Anterior cingulate cortex (tissue), 58 donors: ENCODE measurements around the gene FOXL2NB.
"Not testable (repeated sequence)": the region's sequence is repeated elsewhere in the genome, so short reads cannot be mapped to it uniquely, and the experiment has no call there.

Experiments used
- DNase-seq, 58 donors: peaks; one replicate each; lab custom pipeline; 2025; lab: John Stamatoyannopoulos, UW

The FOXL2NB gene

DNA sequence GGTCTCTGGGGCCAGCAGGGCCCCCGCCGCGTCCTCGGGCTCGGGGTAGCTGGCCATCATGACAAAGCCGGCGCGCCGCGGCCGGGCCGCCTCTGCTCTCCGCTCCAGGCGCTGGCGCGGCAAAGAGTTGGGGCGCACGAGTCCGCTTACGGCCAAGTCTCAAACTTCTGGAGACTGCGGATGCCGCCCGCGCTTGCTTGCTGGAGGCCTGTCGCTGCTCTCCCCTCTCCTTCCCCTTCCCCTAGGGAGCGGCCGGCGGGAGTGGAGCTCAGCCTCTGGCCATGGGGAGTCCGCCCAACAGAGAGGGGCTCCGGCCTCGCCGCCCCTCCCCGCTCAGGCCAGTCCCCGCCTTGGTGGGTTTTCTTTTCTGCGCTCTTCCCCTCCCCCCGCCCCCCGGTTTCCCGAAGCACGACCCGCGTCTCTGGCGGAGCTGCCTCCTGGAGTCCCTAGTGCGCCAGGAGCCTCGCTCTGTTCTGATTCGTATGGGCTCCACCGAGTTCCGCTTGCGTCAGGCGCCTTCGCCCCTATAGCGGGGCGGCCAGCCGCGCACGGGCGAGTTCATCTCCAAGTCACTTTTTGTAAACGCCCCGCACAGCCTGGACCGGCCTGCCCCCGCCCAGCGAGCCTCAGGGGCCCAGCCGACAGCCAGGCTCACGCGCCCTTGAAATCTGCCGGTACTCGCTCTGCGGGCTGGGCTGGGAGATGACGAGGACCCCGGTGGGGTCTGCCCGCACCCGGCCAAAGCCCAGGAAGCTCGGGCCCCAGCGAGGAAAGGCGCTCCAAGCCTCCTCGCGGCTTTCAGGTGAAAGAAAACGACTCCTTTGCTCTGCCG, at the start of gene FOXL2NB, which contains the start of gene FOXL2:
TSS of gene FOXL2NB (plus strand) at position 555 of the 832 bp plus-strand sequence. CDS start at position 703, 148 bp downstream.
TSS of gene FOXL2 (minus strand) at position 475 of the 832 bp plus-strand sequence. CDS start at position 60, 415 bp downstream.
- DNase-seq = no peak

DNA sequence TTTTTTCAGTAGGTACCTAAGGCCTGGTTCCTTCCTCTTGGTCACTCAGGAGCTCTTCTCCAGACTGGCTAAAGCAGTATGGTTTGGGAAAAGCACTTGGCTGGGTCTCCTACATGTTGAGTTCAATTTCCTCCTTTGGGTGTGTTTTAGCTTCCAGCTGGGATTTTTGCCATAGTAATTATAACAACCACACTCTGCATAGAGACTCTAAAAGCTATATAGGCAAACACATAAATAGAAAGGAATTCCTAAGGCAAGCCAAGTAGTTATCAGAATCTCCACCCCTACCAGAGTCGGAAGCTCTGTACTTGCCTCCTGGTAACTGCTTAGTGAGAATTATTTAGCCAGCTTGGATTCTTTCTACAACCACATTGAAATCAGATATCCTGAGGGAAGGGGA, 48.7 kb upstream of the FOXL2NB start:
- peak in 1 of 58 donors; percentile 1 for DNase-seq

DNA sequence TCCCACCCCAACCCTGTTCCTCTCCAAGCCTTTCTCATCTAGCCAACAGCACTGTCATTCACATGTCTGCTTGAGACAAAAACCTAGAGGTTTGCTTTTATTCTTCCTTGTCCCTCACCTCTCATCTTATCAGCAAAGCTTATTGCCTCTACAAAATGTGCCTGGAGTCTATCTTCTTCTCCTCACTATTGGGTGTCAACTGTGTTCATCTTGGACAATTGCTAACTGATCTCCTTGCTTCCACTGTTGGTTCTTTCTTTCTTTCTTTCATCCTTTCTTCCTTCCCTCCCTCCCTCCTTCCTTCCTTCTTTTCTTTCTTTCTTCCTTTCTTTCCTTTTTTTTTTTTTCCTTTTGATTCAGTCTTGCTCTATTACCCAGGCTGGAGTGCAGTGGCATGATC, 48.3 kb upstream of the FOXL2NB start:
- DNase-seq = no peak

DNA sequence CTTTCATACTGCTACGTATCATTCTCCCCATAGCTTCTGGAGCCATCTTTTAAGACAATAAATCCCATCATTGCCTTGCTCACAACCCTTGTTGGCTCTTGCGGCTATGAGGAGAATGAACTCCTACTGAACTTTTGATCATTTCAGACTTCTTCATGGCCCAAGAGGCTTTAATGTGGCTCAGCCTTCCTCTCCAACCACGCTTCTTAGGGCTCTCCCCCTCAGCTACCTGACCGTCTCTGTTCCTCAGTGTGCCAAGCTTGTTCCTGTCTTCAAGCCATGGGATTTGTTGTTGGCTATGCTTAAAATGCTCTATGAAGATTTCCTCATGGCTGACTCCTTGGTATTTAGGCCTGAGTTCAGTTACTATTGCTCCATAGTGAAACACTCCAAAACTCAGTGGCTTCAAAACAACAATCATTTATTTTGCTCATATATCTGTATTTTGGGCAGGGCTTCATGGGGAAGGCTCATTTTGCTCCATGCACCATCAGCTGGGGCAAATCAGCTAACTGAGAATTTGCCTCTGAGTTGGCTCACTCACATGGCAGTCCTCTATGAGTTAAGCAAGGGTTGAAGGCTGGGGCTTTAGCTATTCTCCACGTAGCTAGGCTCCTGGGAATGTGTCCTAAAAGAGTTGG, 47.5 kb upstream of the FOXL2NB start:
- no peak for DNase-seq

DNA sequence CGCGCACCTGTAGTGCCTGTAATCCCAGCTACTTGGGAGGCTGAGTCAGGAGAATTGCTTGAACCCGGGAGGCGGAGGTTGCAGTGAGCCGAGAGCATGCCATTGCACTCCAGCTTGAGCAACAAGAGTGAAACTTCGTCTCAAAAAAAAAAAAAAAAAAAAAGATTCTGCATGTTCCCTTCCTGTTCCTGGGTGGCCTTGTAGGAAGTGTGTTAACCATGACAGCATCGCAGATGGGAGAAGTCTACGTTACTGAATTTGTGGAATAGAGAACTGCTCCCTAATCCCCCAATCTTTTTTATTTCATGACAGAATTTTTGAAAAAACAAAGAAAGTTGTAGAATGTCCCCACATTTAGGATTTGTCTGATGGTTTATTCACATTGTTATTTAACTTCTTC, 45.5 kb upstream of the FOXL2NB start:
- DNase-seq = no peak

DNA sequence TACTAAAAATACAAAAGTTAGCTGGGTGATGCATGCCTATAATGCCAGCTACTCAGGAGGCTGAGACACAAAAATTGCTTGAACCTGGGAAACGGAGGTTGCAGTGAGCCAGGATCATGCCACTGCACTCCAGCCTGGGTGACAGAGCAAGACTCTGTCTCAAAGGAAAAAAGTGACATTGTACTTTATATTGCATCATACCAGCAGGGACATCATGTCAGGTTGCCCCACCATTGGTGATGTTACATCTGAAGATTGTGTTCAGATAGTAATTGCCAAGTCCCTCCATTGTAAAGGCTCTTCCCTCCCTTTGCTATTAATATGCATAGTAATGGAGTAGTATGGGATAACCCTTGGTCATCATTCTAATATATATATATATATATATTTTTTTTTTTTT, 44.8 kb upstream of the FOXL2NB start:
- no peak for DNase-seq

DNA sequence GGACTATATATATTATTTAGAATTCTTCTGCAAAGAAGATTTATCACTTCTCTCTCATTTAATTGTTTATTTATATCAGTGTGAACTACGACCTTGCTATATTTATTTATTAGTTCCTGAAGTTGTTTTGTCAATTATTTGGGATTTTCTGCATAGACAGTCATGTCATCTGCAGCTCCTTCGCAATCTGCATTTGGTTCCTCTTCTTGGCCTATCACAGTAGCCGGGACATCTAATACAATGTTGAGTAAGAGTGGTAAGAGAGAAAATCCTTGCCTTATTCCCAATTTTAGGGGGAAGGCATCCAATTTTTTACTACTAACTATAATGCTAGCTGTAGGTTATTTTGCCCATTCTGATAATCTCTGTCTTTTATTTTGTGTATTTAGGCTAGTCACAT, 39.5 kb upstream of the FOXL2NB start:
- no peak for DNase-seq

DNA sequence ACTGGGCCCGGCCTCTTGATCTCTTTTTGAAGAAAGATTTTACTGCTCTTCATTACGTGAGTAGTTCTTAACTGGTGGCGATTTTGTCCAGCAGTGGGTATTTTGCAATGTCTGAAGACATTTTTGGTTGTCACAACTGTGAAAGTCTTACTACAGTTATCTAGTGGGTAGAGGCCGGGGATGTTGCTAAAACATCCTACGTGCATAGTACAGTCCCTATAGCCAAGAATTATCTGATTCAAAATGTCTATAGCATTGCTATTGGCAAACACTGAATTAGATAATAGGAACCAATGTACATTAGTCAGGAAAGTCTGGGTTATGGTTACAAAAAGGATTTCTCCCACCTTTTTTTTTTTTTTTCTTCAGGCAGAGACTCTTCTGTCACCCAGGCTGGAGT, 38.2 kb upstream of the FOXL2NB start:
- no peak for DNase-seq

DNA sequence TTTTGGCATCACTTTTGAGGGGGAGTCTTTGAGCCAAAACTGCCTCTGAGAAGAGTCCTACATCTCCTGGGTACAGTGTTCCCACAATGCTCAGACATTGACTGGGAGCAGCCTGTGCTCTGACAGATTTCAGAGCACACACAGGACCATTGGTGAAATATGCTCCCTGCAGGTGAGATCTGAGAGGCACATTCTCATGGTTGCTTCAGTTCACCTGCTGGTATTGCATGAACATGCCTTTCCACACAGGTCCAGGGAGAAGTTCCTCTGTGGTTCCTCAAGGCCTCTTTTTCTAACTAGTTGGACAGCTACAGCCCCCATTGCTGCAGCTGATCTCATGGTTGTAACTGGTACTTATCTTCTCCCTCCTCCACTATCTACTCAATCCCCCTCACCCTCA, 37.1 kb upstream of the FOXL2NB start:
- DNase-seq = no peak

DNA sequence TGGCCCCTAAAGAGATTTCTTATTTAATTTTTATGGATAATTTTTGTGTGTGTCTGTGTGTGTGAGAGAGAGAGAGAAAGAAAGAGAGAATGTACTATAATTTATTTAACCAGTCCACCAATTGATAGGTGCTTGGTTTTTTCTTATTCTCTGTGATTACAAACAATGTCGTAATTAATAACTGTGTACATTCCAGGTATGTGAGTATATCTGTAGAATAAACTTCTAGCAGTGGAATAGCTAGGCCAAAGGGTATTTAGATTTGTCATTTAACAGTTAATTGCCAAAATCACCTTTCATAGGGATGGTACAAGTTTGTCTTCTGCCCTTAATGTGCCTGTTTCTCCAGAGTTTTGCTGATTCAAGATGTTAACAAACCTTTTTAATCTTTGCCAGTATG, 35.4 kb upstream of the FOXL2NB start:
- DNase-seq = no peak

DNA sequence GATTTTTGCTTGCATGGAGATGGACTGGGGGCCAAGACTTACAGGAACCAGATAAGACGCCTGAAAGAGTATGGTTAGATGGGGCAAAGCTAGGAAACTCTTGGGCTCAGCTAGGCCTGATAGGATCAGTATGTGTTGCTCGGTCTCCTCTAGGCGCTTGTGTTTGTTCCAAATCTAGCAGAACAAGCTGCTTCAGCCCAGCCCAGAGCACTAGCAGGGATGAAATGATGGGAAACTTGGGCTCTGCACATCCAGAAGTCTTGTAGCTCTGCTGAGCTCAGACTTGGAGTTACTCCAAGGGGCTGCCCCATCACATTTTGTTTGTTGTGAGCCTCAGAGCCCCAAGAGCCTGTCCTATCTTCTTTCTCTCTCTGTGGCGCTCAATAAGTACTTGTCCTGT, 34.8 kb upstream of the FOXL2NB start:
- DNase-seq = no peak

DNA sequence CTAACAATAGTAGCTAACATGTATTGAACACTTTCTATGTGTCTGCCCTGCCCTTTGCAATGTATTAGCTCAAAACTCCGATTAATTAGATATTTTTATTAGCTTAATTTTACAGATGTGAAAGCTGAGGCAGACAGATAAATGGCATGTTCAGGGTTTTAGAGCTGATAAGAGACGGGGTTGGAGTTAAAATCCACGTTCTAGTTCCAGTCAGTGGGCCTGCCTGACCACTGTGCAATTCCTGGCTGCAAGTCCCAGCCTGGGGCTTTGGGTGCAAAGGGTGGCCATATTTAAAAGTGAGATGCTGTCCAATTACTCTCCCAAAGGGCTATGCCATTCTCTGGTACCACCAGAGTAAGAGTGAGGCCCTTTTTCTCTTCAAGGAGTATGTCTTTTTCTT, 33.3 kb upstream of the FOXL2NB start:
- no peak for DNase-seq

DNA sequence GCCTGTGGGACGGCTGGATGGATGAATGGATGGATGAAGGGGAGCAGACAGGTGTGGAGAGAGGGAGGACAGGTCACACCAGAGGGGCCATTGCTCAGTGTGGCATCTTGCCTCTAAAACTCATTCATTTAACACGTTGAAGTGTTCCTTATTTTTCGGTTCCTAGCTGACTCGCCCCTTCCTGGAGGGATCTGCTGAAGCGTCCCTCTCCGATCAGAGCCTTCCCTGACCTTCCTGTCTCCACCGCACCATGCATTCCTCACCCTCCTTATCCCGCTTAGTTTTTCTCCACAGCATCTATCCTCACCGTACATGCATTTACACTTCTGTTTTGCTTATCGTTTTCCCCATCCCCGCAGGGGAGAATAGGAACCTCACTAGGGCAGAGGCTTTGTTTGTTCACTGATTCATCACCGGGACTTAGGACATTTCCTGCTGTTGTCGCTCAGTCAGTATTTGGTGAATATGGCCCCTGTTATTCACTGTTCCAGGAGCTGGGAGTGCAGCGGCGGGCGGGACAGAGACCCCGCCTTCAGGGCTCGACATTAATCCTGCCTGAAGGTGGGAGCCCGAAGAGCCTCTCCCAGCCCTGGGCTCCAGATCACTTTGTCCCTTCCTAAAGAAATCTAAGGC, 32.0 kb upstream of the FOXL2NB start:
- no peak for DNase-seq

DNA sequence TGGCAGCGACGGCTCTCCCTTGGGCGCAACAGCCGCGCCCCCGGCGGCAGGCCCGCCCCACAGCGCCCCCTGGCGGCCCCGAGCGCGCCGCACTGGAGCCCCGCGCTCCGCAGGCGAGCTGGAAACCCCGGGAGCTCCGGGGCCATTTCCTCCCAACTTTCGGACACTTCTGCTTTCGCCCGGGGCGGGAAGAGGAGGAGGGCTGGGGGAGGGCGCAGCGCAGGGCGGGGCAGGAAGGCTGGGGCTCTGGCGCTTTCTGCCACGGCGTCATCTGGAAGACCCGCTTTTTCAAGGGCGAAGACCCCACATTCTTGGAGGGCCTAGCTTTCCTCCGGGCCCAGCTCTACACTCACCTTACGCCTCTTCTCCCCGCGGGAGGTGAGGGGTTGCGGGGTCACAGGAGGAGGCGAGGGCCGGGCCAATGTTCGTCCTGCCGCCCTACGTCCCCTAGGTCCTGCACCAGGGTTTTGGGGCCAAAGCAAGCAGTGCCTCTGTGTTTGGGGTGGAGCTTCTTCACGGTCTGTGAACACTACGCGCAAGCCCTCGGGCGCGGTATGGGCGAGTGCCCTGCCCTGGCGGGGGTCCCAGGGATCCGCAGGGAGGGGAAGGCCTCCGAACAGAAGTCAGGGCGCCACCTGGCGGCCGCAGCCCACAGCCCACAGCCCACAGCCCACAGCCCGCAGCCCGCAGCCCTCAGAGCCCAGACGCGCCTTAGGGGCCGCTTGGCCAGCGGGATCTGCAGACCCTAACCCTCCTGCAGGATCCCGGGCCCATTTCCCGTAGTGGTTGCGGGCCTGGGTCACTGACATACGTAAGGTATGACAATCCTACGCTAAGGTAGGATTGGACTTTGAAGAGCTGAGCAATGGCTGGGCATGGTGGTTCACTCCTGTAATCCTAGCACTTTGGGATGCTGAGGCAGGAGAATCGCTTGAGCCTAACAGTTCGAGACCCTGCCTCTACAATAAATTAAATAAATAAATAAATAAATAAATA, 31.2 kb upstream of the FOXL2NB start:
- peak in 57 of 58 donors; percentile 11 to 89 (median 75) for DNase-seq

DNA sequence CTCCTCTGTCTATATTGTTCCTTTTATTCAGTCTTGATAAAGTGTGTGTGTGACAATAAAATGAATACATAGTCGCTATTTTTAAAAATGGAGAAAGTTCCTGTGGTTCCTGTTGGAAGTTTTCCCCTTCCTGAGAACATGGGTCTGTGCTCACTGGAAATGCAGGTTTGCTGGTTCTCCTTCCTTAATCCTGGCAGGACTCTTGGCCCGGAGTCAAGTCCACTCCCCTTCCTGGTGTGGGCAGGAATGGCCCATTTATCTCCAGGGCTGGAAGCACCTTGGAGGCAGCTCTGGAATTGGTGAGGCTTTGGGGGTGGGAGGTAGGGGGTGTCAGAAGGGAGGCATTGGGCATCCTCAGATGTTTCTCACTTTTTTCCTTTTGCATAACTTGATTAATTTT, 30.2 kb upstream of the FOXL2NB start:
- no peak for DNase-seq

DNA sequence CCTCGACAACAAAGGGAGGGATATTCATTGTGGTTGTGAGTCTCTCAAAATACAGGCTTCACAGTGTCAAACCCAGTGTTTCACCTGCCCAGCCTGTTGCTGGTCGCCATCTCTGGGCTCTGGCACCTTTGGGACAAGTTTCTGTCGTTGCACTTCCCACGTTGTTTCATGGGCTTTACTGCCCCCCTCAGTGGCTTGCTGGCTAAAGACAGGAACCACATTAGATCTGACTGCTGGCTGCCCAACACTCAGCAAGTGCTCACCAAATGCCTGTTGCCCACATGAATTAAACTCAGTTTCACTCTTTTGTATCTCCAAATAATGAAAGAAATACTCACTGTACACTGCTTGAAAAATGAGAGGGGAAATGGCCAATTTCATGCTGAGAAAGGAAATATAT, 27.7 kb upstream of the FOXL2NB start:
- no peak for DNase-seq

DNA sequence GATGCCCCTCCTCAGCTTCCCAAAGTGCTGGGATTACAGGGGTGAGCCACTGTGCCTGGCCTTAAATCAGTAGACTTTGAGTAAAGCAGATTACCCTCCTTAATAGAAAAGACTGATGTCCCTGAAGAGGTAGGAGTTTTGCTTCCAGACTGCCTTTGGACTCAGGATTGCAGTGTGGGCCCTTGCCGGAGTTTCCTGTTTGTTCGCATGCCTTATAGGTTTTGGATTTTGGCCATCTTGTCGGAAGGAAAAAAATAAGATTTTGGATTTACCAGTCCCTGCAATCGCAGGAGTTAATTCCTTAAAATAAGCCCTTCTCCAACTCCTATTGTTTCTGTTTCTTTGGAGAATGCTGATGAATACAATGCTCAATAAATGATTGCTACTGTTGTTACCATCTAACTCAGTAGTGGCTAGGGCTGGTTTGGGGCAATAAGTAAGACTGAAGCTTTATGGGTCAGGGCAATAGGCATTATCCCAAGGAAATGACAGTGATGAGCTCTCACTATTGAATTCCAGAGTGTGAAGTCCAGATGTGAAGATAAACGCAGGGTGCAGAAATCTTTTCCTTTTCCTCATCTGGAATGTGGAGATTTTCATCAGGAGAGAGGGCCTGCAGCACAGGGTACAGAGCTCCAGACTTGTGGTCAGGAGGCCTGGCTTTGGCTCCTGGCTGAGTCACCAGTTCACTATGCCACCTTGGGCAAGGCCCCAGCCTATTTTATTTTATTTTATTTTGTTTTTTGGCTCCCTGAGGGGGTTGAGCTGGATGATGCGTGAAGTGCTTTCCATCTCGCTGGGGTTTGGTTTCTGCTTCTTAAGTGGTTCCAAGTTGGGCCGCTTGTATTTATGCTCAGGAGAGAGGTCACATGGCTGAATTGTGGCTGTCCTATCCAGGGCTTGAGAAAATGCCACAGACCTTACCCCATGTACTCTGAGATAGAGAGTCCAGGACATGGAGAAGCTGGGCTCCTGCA, 25.4 kb upstream of the FOXL2NB start:
- no peak for DNase-seq

DNA sequence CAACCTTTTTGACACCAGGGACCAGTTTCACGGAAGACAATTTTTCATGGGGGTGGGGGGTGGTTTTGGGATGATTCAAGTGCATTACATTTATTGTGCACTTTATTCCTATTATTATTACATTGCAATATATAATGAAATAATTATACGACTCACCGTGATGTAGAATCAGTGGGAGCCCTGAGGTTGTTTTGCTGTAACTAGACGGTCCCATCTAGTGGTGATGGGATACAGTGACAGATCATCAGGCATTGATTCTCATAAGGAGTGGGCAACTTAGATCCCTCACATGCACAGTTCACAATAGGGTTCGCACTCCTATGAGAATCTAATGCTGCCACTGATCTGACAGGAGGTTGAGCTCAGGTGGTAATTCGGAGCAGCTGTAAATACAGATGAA, 24.6 kb upstream of the FOXL2NB start:
- DNase-seq = not testable (repeated sequence)

DNA sequence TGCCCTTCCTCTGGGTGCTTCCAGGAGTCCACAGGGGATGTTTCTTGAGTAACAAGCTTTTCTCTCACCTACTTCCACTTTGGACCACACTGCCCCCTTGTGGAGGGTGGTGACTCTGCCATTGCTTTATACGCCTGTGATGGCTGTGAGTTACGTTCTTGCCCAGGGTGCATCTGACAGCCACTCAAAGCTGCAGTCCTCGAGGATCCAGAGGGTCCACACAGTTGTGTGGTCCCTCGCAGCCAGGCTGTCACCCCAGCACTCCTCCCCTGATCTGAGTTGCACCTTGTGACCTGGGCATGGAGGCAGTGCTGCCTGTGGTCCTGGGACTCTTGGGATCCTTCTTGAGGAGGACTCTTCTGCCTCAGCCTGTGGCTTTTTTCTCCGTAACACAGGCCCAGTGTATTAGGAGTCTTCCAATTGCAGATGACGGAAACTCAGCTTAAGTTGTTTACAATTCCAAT, 23.5 kb upstream of the FOXL2NB start:
- peak in 52 of 58 donors; percentile 2 to 84 (median 44) for DNase-seq
